ENCODE data around the gene DDR1.

DNA sequence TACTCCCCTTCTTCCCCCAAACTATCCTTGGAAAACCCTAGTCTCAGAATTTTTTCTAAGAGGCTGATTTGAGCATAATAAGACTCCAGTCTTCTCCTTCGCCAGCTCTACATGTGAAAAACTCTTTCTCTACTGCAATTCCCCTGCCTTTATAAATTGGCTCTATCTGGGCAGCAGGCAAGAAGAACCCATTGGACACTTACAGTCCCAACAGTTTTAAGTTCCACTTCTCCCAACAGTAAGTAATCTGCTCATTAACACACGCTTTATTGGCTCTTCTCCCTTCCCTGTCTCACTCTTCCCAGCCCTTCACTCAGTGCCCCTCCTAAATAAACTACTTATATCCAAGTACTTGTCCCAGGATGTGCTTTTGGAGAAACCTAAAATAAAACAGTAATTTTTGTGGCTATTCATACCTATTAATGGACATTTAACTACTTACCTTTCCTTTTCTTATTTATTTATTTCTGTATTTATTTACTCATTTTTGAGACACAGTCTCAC is 11.1 kb upstream of the DDR1 start:
- TF ChIP-seq ZNF384 (IDR thresholded peaks at IDR 0.05): no peak
- TF ChIP-seq SUZ12 (IDR thresholded peaks at IDR 0.05): no peak
- no peak for TF ChIP-seq NFRKB (IDR thresholded peaks at IDR 0.05)
- no peak for TF ChIP-seq BHLHE40 (IDR thresholded peaks at IDR 0.05; ENCODE audit: borderline replicate concordance)
- no peak for TF ChIP-seq LEF1 (IDR thresholded peaks at IDR 0.05; ENCODE audit: borderline replicate concordance)
- no peak for TF ChIP-seq SP1 (IDR thresholded peaks at IDR 0.05)
- TF ChIP-seq, protein P1, sequence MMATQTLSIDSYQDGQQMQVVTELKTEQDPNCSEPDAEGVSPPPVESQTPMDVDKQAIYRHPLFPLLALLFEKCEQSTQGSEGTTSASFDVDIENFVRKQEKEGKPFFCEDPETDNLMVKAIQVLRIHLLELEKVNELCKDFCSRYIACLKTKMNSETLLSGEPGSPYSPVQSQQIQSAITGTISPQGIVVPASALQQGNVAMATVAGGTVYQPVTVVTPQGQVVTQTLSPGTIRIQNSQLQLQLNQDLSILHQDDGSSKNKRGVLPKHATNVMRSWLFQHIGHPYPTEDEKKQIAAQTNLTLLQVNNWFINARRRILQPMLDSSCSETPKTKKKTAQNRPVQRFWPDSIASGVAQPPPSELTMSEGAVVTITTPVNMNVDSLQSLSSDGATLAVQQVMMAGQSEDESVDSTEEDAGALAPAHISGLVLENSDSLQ (IDR thresholded peaks at IDR 0.05): no peak
- no peak for TF ChIP-seq HDGF (IDR thresholded peaks at IDR 0.05; ENCODE audit: borderline replicate concordance)
